ENCODE results near the gene TOR4A.

DNA sequence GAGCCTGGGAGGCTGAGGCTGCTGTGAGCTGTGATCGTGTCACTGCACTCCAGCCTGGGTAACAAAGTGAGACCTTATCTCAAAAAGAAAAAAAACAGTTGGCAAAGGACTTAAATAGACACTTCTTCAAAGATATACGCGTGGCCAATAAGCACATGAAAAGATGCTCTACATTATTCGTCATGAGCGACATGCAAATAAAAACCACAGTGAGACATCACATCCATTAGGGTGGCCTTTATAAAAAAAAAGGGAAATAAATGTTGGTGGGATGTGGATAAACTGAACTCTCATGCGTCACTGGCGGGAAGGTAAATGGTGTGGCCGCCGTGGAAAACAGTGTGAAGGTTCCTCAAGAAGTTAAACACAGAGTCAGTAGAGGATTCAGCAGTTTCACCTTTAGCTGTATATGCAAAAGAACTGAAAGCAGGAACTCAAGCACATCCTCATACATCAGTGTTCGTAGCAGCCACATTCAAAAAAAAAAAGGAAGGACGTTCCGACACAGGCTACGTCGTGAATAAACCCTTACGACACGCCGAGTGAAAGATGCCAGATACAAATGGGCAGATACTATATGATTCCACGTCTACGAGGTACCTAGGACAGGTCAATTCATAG is 49.0 kb downstream of the TOR4A start:
- TF ChIP-seq, protein P1, sequence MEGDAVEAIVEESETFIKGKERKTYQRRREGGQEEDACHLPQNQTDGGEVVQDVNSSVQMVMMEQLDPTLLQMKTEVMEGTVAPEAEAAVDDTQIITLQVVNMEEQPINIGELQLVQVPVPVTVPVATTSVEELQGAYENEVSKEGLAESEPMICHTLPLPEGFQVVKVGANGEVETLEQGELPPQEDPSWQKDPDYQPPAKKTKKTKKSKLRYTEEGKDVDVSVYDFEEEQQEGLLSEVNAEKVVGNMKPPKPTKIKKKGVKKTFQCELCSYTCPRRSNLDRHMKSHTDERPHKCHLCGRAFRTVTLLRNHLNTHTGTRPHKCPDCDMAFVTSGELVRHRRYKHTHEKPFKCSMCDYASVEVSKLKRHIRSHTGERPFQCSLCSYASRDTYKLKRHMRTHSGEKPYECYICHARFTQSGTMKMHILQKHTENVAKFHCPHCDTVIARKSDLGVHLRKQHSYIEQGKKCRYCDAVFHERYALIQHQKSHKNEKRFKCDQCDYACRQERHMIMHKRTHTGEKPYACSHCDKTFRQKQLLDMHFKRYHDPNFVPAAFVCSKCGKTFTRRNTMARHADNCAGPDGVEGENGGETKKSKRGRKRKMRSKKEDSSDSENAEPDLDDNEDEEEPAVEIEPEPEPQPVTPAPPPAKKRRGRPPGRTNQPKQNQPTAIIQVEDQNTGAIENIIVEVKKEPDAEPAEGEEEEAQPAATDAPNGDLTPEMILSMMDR (conservative IDR thresholded peaks at IDR 0.05; ENCODE audit: low read length), result no peak
- no peak for TF ChIP-seq EZH2phosphoT487 (IDR thresholded peaks at IDR 0.05; ENCODE audit: borderline replicate concordance, low read depth, low read length)
